Parathyroid adenoma (tissue), 2 donors: ENCODE measurements around the gene CDH4.

Experiments used
- H2AFZ ChIP-seq: fragments of 300-600 bp; sonication (generic); one replicate; pipeline ENCODE4 v1.7.0; 2017; ENCODE audit warnings: antibody characterized with exemption, mild to moderate bottlenecking
- H3K27ac ChIP-seq: fragments of 300-600 bp; sonication (generic); one replicate; pipeline ENCODE4 v1.7.0; 2017
- H3K27me3 ChIP-seq: fragments of 300-600 bp; sonication (generic); one replicate; pipeline ENCODE4 v1.7.0; 2017; ENCODE audit warnings: low read length; ENCODE audit not compliant: control insufficient read depth, insufficient read depth
- H3K36me3 ChIP-seq: fragments of 300-600 bp; sonication (generic); one replicate; pipeline ENCODE4 v1.7.0; 2017; ENCODE audit warnings: low read length; ENCODE audit not compliant: control insufficient read depth, insufficient read depth
- H3K4me1 ChIP-seq: fragments of 300-600 bp; sonication (generic); one replicate; pipeline ENCODE4 v1.7.0; 2017; ENCODE audit warnings: control low read depth
- H3K4me2 ChIP-seq: fragments of 300-600 bp; sonication (generic); one replicate; pipeline ENCODE4 v1.7.0; 2017; ENCODE audit warnings: low read length
- H3K4me3 ChIP-seq: fragments of 300-600 bp; sonication (generic); one replicate; pipeline ENCODE4 v1.7.0; 2017; ENCODE audit warnings: low read depth, low read length
- H3K79me2 ChIP-seq: fragments of 300-600 bp; sonication (generic); one replicate; pipeline ENCODE4 v1.7.0; 2017; ENCODE audit warnings: control low read depth
- H3K9ac ChIP-seq: fragments of 300-600 bp; sonication (generic); one replicate; pipeline ENCODE4 v1.7.0; 2017; ENCODE audit warnings: mild to moderate bottlenecking
- H3K9me3 ChIP-seq: fragments of 300-600 bp; sonication (generic); one replicate; pipeline ENCODE4 v1.7.0; 2017; ENCODE audit warnings: low read length; ENCODE audit not compliant: control insufficient read depth
- TF ChIP-seq, protein P1 (sequence below): fragments of 300-600 bp; sonication (generic); IDR thresholded peaks from one replicate; pipeline ENCODE4 v1.7.0; 2017; ENCODE audit warnings: antibody characterized with exemption, mild to moderate bottlenecking
- donor health status: primary hyperparathyroidism.

The CDH4 gene

GRCh38 chr20:61935926-61936700 lies 684.1 kb downstream of the CDH4 start:
- no peak overlapping the region for H3K27ac ChIP-seq
- H3K4me3 ChIP-seq = no peak overlapping the region
- H3K9me3 ChIP-seq = no peaks in the 10 kb centered on the region
- no peak overlapping the region for H3K9ac ChIP-seq
- H3K36me3 ChIP-seq = no peaks in the 10 kb centered on the region
- H3K27me3 ChIP-seq = peaks cover 4% of the 10 kb centered on the region
- no peak overlapping the region for H3K4me2 ChIP-seq
- TF ChIP-seq, protein P1, sequence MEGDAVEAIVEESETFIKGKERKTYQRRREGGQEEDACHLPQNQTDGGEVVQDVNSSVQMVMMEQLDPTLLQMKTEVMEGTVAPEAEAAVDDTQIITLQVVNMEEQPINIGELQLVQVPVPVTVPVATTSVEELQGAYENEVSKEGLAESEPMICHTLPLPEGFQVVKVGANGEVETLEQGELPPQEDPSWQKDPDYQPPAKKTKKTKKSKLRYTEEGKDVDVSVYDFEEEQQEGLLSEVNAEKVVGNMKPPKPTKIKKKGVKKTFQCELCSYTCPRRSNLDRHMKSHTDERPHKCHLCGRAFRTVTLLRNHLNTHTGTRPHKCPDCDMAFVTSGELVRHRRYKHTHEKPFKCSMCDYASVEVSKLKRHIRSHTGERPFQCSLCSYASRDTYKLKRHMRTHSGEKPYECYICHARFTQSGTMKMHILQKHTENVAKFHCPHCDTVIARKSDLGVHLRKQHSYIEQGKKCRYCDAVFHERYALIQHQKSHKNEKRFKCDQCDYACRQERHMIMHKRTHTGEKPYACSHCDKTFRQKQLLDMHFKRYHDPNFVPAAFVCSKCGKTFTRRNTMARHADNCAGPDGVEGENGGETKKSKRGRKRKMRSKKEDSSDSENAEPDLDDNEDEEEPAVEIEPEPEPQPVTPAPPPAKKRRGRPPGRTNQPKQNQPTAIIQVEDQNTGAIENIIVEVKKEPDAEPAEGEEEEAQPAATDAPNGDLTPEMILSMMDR = no peak
- no peaks in the 10 kb centered on the region for H3K79me2 ChIP-seq
- H2AFZ ChIP-seq = no peak overlapping the region
- H3K4me1 ChIP-seq = no peaks in the 10 kb centered on the region

- H3K27ac ChIP-seq = no peak overlapping the region
- no peak overlapping the region for H3K4me2 ChIP-seq
- H3K4me3 ChIP-seq = no peak overlapping the region
- H3K79me2 ChIP-seq = no peaks in the 10 kb centered on the region
- TF ChIP-seq, protein P1 = no peak
- no peaks in the 10 kb centered on the region for H3K36me3 ChIP-seq
- H2AFZ ChIP-seq = no peak overlapping the region
- H3K9me3 ChIP-seq = no peaks in the 10 kb centered on the region
- H3K4me1 ChIP-seq = no peaks in the 10 kb centered on the region
- no peak overlapping the region for H3K9ac ChIP-seq
- peaks cover 4% of the 10 kb centered on the region for H3K27me3 ChIP-seq
These were observed 684.7 kb downstream of the CDH4 start for GRCh38 chr20:61936701-61937131.

DNA sequence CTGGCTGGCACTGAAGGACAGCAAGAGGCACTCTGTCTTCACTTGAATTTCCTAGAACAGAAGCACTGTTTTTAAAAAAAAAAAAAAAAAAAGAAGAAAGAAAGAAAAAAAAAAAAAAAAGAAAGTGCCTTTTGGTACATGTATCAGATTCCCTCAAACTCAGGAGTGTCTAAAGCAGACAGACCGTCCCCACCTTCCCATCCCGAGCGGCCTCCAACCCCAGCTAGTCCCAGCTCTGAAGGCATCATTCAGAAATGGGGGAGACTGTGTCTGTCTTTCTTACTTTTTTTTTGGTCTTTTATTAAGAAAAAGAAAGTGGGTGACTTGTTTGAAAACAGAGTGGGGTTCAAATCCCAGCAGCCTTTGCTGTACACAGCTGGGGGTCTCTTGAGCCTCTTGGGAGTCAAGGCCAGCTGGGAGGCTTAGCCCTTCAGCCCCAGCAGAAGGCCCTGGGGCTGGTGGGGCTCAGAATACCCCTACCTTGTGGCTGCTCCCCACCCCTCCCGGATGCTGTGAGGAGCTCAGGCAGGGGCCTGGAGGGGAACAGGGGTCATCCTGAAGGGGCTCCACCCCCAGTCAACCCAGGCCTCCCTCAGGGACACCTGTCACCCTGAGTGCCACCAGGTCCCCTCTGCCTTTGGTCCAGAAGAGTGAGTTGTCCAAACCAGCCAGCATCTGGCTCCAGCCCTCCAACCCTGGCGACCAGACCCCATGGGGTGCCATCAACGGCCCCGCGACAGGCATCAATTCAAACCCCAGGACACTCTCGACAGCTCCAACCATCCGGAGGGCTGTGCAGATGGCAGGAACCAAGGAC lies 685.3 kb downstream of the CDH4 start:
- TF ChIP-seq, protein P1 = no peak
- Histone ChIP-seq H2AFZ (no peak overlapping the region), H3K4me2 (no peak overlapping the region), H3K4me3 (no peak overlapping the region), H3K4me1 (no peaks in the 10 kb centered on the region), H3K27me3 (peaks cover 4% of the 10 kb centered on the region), H3K27ac (no peak overlapping the region), H3K9ac (no peak overlapping the region), H3K9me3 (no peaks in the 10 kb centered on the region), H3K79me2 (no peaks in the 10 kb centered on the region), H3K36me3 (no peaks in the 10 kb centered on the region)

DNA sequence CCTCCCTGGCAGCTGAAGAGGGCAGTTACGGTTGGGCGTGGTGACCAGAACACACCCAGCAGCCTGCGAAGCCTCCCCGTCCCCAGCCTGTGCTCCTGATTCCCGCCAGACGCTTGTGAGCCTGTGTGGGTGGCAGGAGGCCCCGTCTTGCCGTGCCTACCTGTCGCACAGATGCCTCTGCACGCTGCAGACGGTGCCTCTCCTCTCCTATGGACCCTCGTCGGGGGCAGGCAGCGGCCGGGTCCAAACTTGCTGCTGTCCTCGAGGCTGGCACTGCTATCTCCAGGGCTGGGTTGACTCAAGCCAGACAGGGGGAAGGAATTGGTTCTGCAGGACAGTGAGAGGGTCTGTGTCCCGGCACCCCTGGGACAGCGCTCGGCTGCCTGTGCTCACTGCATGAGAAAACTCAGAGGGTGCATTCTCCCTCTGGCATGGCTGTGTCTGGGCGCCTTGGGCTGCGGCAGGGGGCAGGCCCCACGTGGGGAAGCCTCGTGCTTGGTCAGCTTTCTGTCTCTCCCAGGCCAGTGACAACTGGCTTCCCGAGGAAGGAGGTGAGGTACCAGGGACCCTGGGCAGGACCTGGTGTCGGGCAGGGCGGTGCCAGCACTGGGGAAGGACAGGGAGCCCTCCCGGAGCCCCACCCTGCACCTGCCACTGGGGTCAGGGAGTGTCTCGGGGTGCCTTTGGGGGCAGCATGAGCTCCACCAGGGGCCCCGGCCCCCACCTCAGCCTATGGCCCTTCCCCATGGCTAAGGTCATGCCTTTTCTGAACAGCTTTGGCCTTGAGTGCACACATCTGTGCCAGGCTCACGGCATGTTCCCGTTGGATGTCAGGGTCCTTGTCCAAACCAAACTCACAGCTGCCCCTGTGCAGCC lies 686.1 kb downstream of the CDH4 start:
- Histone ChIP-seq H3K4me2 (no peak overlapping the region), H3K9me3 (no peaks in the 10 kb centered on the region), H2AFZ (no peak overlapping the region), H3K4me1 (no peaks in the 10 kb centered on the region), H3K27me3 (peaks cover 4% of the 10 kb centered on the region), H3K4me3 (no peak overlapping the region), H3K36me3 (no peaks in the 10 kb centered on the region), H3K27ac (no peak overlapping the region), H3K9ac (no peak overlapping the region), H3K79me2 (no peaks in the 10 kb centered on the region)
- TF ChIP-seq, protein P1 = no peak
